H9 (cell line): Measurements from ENCODE around the gene RASSF8. TPM values are rescaled to one million over a fixed set of nuclear protein-coding genes. Genes with fewer than 3 reads are reported as not detected.

Experiments used
- DNase-seq: peaks from one replicate; pipeline ENCODE4 v3.0.0-alpha.2; 2017
- H2AFZ ChIP-seq: one replicate; pipeline ENCODE4 v1.6.1; 2013; ENCODE audit warnings: mild to moderate bottlenecking, low read length, control low read depth, moderate library complexity
- H2AK5ac ChIP-seq: 2 replicates; pipeline ENCODE4 v1.6.1; 2013; ENCODE audit warnings: low read length, control low read depth, mixed read lengths; ENCODE audit not compliant: insufficient read length
- H2BK120ac ChIP-seq: one replicate; pipeline ENCODE4 v1.6.1; 2013; ENCODE audit warnings: low read depth, mild to moderate bottlenecking, low read length, control low read depth, inconsistent platforms; ENCODE audit not compliant: poor library complexity, severe bottlenecking
- H2BK12ac ChIP-seq: 2 replicates; pipeline ENCODE4 v1.6.1; 2013; ENCODE audit warnings: low read length, control low read depth, mixed read lengths, low read depth; ENCODE audit not compliant: insufficient read length
- H2BK15ac ChIP-seq: 2 replicates; pipeline ENCODE4 v1.6.1; 2013; ENCODE audit warnings: low read depth, low read length, control low read depth
- H2BK20ac ChIP-seq: one replicate; pipeline ENCODE4 v1.6.1; 2013; ENCODE audit warnings: low read depth, mild to moderate bottlenecking, low read length, control low read depth, inconsistent platforms; ENCODE audit not compliant: poor library complexity, severe bottlenecking
- H2BK5ac ChIP-seq: 2 replicates; pipeline ENCODE4 v1.6.1; 2013; ENCODE audit warnings: low read length, control low read depth, mixed read lengths; ENCODE audit not compliant: insufficient read length
- H3K14ac ChIP-seq: 2 replicates; pipeline ENCODE4 v1.6.1; 2013; ENCODE audit warnings: low read length, control low read depth; ENCODE audit not compliant: insufficient read depth
- H3K18ac ChIP-seq: 2 replicates; pipeline ENCODE4 v1.6.1; 2013; ENCODE audit warnings: low read depth, mild to moderate bottlenecking, mixed read lengths, low read length, control low read depth; ENCODE audit not compliant: insufficient read length
- H3K23ac ChIP-seq: 2 replicates; pipeline ENCODE4 v1.6.1; 2013; ENCODE audit warnings: low read length, control low read depth, mixed read lengths, low read depth; ENCODE audit not compliant: insufficient read length
- H3K23me2 ChIP-seq: 2 replicates; pipeline ENCODE4 v1.6.1; 2013; ENCODE audit warnings: low read depth, mild to moderate bottlenecking, mixed read lengths, low read length, control low read depth; ENCODE audit not compliant: insufficient read length, poor library complexity, severe bottlenecking
- H3K27ac ChIP-seq: 2 replicates; pipeline ENCODE4 v1.5.1; 2013; ENCODE audit warnings: low read length, control low read depth, mixed read lengths, low read depth; ENCODE audit not compliant: insufficient read length
- H3K27me3 ChIP-seq: 2 replicates; pipeline ENCODE4 v1.6.1; 2013; ENCODE audit warnings: low read length, control low read depth, inconsistent platforms; ENCODE audit not compliant: insufficient read depth
- H3K4ac ChIP-seq: 2 replicates; pipeline ENCODE4 v1.6.1; 2013; ENCODE audit warnings: low read depth, mild to moderate bottlenecking, control low read depth, inconsistent platforms, low read length, moderate library complexity
- H3K4me1 ChIP-seq: 2 replicates; pipeline ENCODE4 v1.6.1; 2013; ENCODE audit warnings: low read length, control low read depth, inconsistent platforms; ENCODE audit not compliant: insufficient read depth
- H3K4me2 ChIP-seq: 2 replicates; pipeline ENCODE4 v1.6.1; 2013; ENCODE audit warnings: low read length, control low read depth, mixed read lengths; ENCODE audit not compliant: insufficient read length, insufficient read depth
- H3K56ac ChIP-seq: 2 replicates; pipeline ENCODE4 v1.6.1; 2013; ENCODE audit warnings: low read depth, mild to moderate bottlenecking, mixed read lengths, low read length, control low read depth; ENCODE audit not compliant: insufficient read length
- H3K79me1 ChIP-seq: 2 replicates; pipeline ENCODE4 v1.6.1; 2013; ENCODE audit warnings: low read depth, mild to moderate bottlenecking, moderate library complexity, low read length, control low read depth, inconsistent platforms; ENCODE audit not compliant: insufficient read depth, poor library complexity, severe bottlenecking
- H3K79me2 ChIP-seq: 2 replicates; pipeline ENCODE4 v1.6.1; 2013; ENCODE audit warnings: low read length, control low read depth, inconsistent platforms; ENCODE audit not compliant: insufficient read depth
- H3K9ac ChIP-seq: 2 replicates; pipeline ENCODE4 v1.6.1; 2013; ENCODE audit warnings: low read length, control low read depth, mixed read lengths; ENCODE audit not compliant: insufficient read length; ENCODE audit errors: extremely low read depth
- H3K9me3 ChIP-seq: one replicate; pipeline ENCODE4 v1.6.1; 2013; ENCODE audit warnings: low read depth, low read length, inconsistent platforms; ENCODE audit not compliant: control insufficient read depth
- H3T11ph ChIP-seq: one replicate; pipeline ENCODE4 v1.6.1; 2013; ENCODE audit warnings: mild to moderate bottlenecking, low read length, control low read depth, inconsistent platforms
- H4K20me1 ChIP-seq: one replicate; pipeline ENCODE4 v1.6.1; 2013; ENCODE audit not compliant: control insufficient read depth, insufficient read length, insufficient read depth
- H4K5ac ChIP-seq: 2 replicates; pipeline ENCODE4 v1.6.1; 2013; ENCODE audit warnings: low read depth, mild to moderate bottlenecking, mixed read lengths, low read length, control low read depth; ENCODE audit not compliant: insufficient read length
- H4K8ac ChIP-seq: replicated peaks from 2 replicates; pipeline ENCODE4 v1.6.1; 2013; ENCODE audit warnings: low read length, control low read depth, mixed read lengths, low read depth; ENCODE audit not compliant: insufficient read length
- H4K91ac ChIP-seq: 2 replicates; pipeline ENCODE4 v1.6.1; 2013; ENCODE audit warnings: low read depth, mild to moderate bottlenecking, moderate library complexity, mixed read lengths, low read length, control low read depth; ENCODE audit not compliant: insufficient read length
- H3K27ac Mint-ChIP-seq, 3 experiments: 2 replicates in 2 of 3; 3 replicates in 1 of 3; pipeline ENCODE4 v1.8.0; 2020 to 2021; ENCODE audit warnings: mixed read lengths in 3 of 3, mild to moderate bottlenecking in 1 of 3, moderate library complexity in 1 of 3
- H3K27me3 Mint-ChIP-seq: 2 replicates; pipeline ENCODE4 v1.8.0; 2021; ENCODE audit warnings: low read depth, mild to moderate bottlenecking, moderate library complexity, mixed read lengths
- H3K36me3 Mint-ChIP-seq, 3 experiments: 2 replicates in 2 of 3; 3 replicates in 1 of 3; pipeline ENCODE4 v1.8.0; 2020 to 2021; ENCODE audit warnings: low read depth in 3 of 3, mixed read lengths in 3 of 3; ENCODE audit not compliant: insufficient read depth in 1 of 3
- H3K4me1 Mint-ChIP-seq, 2 experiments: 2 replicates each; pipeline ENCODE4 v1.8.0; 2020; ENCODE audit warnings: mixed read lengths in 2 of 2
- H3K4me3 Mint-ChIP-seq, 2 experiments: 2 replicates in 1 of 2; 3 replicates in 1 of 2; pipeline ENCODE4 v1.8.0; 2020 to 2021; ENCODE audit warnings: mild to moderate bottlenecking in 2 of 2, mixed read lengths in 2 of 2, moderate library complexity in 1 of 2
- H3K9me3 Mint-ChIP-seq, 2 experiments: 2 replicates in 1 of 2; 3 replicates in 1 of 2; pipeline ENCODE4 v1.8.0; 2020; ENCODE audit warnings: mild to moderate bottlenecking in 2 of 2, mixed read lengths in 2 of 2, moderate library complexity in 1 of 2
- WGBS: extraction: QIAGEN DNeasy Blood & Tissue Kit; methylation state at CpG from one replicate; pipeline ENCODE4 v1.1.7; 2013; ENCODE audit warnings: missing lambda C conversion rate, low lambda C conversion rate, mixed read lengths; ENCODE audit not compliant: insufficient read length; ENCODE audit errors: extremely low coverage; 5-methylcytosine and 5-hydroxymethylcytosine counted together
- total RNA-seq: library from RNA; stranded (reverse); gene quantifications from 2 replicates; pipeline ENCODE4 v1.2.1, GENCODE V29; 2021
- TF ChIP-seq, protein P1 (sequence below): fragments of 200-600 bp; sonication (generic); conservative IDR thresholded peaks from 3 replicates; pipeline ENCODE4 v1.8.0; 2021; ENCODE audit warnings: antibody characterized with exemption, mild to moderate bottlenecking

RASSF8 gene
- total RNA-seq, 1 experiment from 2014 or later = 38.8 TPM

DNA sequence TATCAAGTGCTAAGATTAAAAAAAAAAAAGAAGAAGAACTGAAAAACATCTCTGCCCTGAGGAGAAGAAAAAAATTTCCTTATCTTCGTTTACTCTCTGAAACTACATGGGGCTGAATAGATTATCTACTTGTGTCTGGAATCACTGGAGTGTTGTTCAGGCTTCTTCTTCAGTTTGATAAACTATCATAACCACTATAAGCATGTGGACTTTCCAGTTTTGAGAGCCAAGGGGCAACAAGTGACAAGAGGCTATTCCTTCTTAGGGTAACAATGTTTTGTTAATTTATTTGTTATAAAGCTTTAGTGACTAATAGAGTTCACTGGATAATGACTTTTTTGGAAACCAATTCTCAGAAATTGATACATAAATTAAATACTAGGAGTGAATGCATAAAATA lies 19.9 kb upstream of the RASSF8 start:
- Mint-ChIP-seq H3K4me3 (no peak overlapping the region), H3K9me3 (no peaks in the 10 kb centered on the region), H3K36me3 (no peaks in the 10 kb centered on the region; a peak in 1 of 7 replicates), H3K4me1 (peaks cover 20% of the 10 kb centered on the region in 2 experiments), H3K27me3 (0 out of 2 replicates have a peak, but pooled peaks cover 1% of the 10 kb centered on the region), H3K27ac (no peak overlapping the region)
- Histone ChIP-seq H3K4ac (no peak overlapping the region), H2BK12ac (no peak overlapping the region), H4K91ac (no peak overlapping the region), H4K5ac (no peak overlapping the region), H3K14ac (no peak overlapping the region), H2BK15ac (no peak overlapping the region), H2BK120ac (no peak overlapping the region), H2BK20ac (no peak overlapping the region), H3K4me2 (no peak overlapping the region), H3K27me3 (no peaks in the 10 kb centered on the region), H3K79me1 (no peaks in the 10 kb centered on the region), H2AK5ac (no peak overlapping the region), H3K79me2 (no peaks in the 10 kb centered on the region), H4K20me1 (no peaks in the 10 kb centered on the region), H3T11ph (no peak overlapping the region), H3K9me3 (no peaks in the 10 kb centered on the region), H3K27ac (no peak overlapping the region), H3K56ac (no peak overlapping the region), H3K23me2 (no peaks in the 10 kb centered on the region), H4K8ac (no peak overlapping the region), H2BK5ac (no peak overlapping the region), H3K9ac (no peak overlapping the region), H3K18ac (no peak overlapping the region), H2AFZ (no peak overlapping the region), H3K23ac (no peak overlapping the region), H3K4me1 (peaks cover 5% of the 10 kb centered on the region; the same call in 1 of the 2 replicates)
- no CpG with 5 or more reads among the region's 1 CpG for WGBS
- DNase-seq = no peak
- TF ChIP-seq, protein P1, sequence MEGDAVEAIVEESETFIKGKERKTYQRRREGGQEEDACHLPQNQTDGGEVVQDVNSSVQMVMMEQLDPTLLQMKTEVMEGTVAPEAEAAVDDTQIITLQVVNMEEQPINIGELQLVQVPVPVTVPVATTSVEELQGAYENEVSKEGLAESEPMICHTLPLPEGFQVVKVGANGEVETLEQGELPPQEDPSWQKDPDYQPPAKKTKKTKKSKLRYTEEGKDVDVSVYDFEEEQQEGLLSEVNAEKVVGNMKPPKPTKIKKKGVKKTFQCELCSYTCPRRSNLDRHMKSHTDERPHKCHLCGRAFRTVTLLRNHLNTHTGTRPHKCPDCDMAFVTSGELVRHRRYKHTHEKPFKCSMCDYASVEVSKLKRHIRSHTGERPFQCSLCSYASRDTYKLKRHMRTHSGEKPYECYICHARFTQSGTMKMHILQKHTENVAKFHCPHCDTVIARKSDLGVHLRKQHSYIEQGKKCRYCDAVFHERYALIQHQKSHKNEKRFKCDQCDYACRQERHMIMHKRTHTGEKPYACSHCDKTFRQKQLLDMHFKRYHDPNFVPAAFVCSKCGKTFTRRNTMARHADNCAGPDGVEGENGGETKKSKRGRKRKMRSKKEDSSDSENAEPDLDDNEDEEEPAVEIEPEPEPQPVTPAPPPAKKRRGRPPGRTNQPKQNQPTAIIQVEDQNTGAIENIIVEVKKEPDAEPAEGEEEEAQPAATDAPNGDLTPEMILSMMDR = no peak
